ENCODE results near the gene PI16. TPM values are rescaled to one million over a fixed set of nuclear protein-coding genes. Genes with fewer than 3 reads are reported as not detected.

Gene PI16
- total RNA-seq, 1 donor = 1.8 TPM

GRCh38 chr6:37010402-37010892 lies 55.9 kb downstream of the PI16 start:
- no peak for DNase-seq (ENCODE audit: insufficient read length, low spot score, missing footprints)
- peaks cover 13% of the 10 kb centered on the region for H3K4me1 ChIP-seq (ENCODE audit: insufficient read depth, low read length)
- no peak overlapping the region for H2AFZ ChIP-seq (ENCODE audit: low read length)
- no peaks in the 10 kb centered on the region for H3K36me3 ChIP-seq (ENCODE audit: insufficient read depth, low read length)
- H3K4me3 ChIP-seq (ENCODE audit: insufficient read depth, low read length) = no peak overlapping the region
- no peak overlapping the region for H3K27ac ChIP-seq (ENCODE audit: low read depth, low read length)
- no peaks in the 10 kb centered on the region for H3K79me2 ChIP-seq (ENCODE audit: insufficient read depth, low read length)
- H3K4me2 ChIP-seq (ENCODE audit: insufficient read depth, low read length) = no peak overlapping the region
- H3K27me3 ChIP-seq (ENCODE audit: insufficient read depth, low read length) = no peaks in the 10 kb centered on the region
- no peaks in the 10 kb centered on the region for H3K9me3 ChIP-seq (ENCODE audit: low read depth, low read length)
- H4K20me1 ChIP-seq (ENCODE audit: insufficient read depth, low read length) = no peaks in the 10 kb centered on the region
- no peak for TF ChIP-seq CTCF (IDR thresholded peaks at IDR 0.05; ENCODE audit: extremely low read depth, low read depth, low read length)

- Histone ChIP-seq H3K9me3 (ENCODE audit: low read depth, low read length) (no peaks in the 10 kb centered on the region), H3K27me3 (ENCODE audit: insufficient read depth, low read length) (no peaks in the 10 kb centered on the region), H3K4me2 (ENCODE audit: insufficient read depth, low read length) (peak overlapping the region; percentile 2), H4K20me1 (ENCODE audit: insufficient read depth, low read length) (no peaks in the 10 kb centered on the region), H2AFZ (ENCODE audit: low read length) (peak overlapping the region; percentile 51), H3K4me1 (ENCODE audit: insufficient read depth, low read length) (peaks cover 7% of the 10 kb centered on the region), H3K36me3 (ENCODE audit: insufficient read depth, low read length) (no peaks in the 10 kb centered on the region), H3K79me2 (ENCODE audit: insufficient read depth, low read length) (no peaks in the 10 kb centered on the region), H3K4me3 (ENCODE audit: insufficient read depth, low read length) (no peak overlapping the region), H3K27ac (ENCODE audit: low read depth, low read length) (no peak overlapping the region)
- peak; percentile 94 for DNase-seq (ENCODE audit: insufficient read length, low spot score, missing footprints)
- no peak for TF ChIP-seq CTCF (IDR thresholded peaks at IDR 0.05; ENCODE audit: extremely low read depth, low read depth, low read length)
Observed at GRCh38 chr6:37011656-37012378, 57.3 kb downstream of the PI16 start.

GRCh38 chr6:37013516-37014491 lies 59.3 kb downstream of the PI16 start:
- no peak overlapping the region for H3K4me2 ChIP-seq (ENCODE audit: insufficient read depth, low read length)
- H4K20me1 ChIP-seq (ENCODE audit: insufficient read depth, low read length) = no peaks in the 10 kb centered on the region
- peaks cover 8% of the 10 kb centered on the region for H3K4me1 ChIP-seq (ENCODE audit: insufficient read depth, low read length)
- no peak overlapping the region for H2AFZ ChIP-seq (ENCODE audit: low read length)
- no peaks in the 10 kb centered on the region for H3K27me3 ChIP-seq (ENCODE audit: insufficient read depth, low read length)
- no peaks in the 10 kb centered on the region for H3K79me2 ChIP-seq (ENCODE audit: insufficient read depth, low read length)
- TF ChIP-seq CTCF (IDR thresholded peaks at IDR 0.05; ENCODE audit: extremely low read depth, low read depth, low read length) = no peak
- DNase-seq (ENCODE audit: insufficient read length, low spot score, missing footprints) = no peak
- H3K4me3 ChIP-seq (ENCODE audit: insufficient read depth, low read length) = no peak overlapping the region
- no peak overlapping the region for H3K27ac ChIP-seq (ENCODE audit: low read depth, low read length)
- H3K9me3 ChIP-seq (ENCODE audit: low read depth, low read length) = no peaks in the 10 kb centered on the region
- H3K36me3 ChIP-seq (ENCODE audit: insufficient read depth, low read length) = no peaks in the 10 kb centered on the region

Other genes with a start within 250 kb of the PI16 start
- gene CPNE5, start 115.3 kb upstream of the PI16 start, total RNA-seq = under 0.01 TPM in 1 of 2 replicates, not detected in the other
- 9.8 and 10.9 TPM in 2 replicates for gene PPIL1, start 79.9 kb upstream of the PI16 start, total RNA-seq
- 59.0 and 60.1 TPM in 2 replicates for gene C6orf89, start 68.8 kb upstream of the PI16 start, total RNA-seq
- gene MTCH1, start 31.5 kb downstream of the PI16 start, total RNA-seq = 183 and 185 TPM in 2 replicates
- under 0.01 TPM in 2 replicates for gene FGD2, start 50.9 kb downstream of the PI16 start, total RNA-seq
- gene PIM1, start 215.4 kb downstream of the PI16 start, total RNA-seq = 14.8 and 16.2 TPM in 2 replicates

Data from osteoblast (primary cell).